PC-3 (cell line): ENCODE data around the gene C10orf95.
"Not testable (repeated sequence)": the region's sequence is repeated elsewhere in the genome, so short reads cannot be mapped to it uniquely, and the experiment has no call there.

Experiments used
- CTCF ChIP-seq: fragments of 300-600 bp; sonication (generic); conservative IDR thresholded peaks from 2 replicates; pipeline ENCODE4 v1.5.1; 2017; ENCODE audit warnings: antibody characterized with exemption, low read depth, mild to moderate bottlenecking, low read length
- EZH2 ChIP-seq: fragments of 300-600 bp; sonication (generic); IDR thresholded peaks from one replicate; pipeline ENCODE4 v1.6.1; 2017; ENCODE audit warnings: antibody characterized with exemption, mild to moderate bottlenecking, low read length; ENCODE audit not compliant: unreplicated experiment
- EZH2phosphoT487 ChIP-seq: fragments of 300-600 bp; sonication (generic); IDR thresholded peaks from 2 replicates; pipeline ENCODE4 v1.6.1; 2018; ENCODE audit warnings: mild to moderate bottlenecking, antibody characterized with exemption, low read length, borderline replicate concordance

DNA sequence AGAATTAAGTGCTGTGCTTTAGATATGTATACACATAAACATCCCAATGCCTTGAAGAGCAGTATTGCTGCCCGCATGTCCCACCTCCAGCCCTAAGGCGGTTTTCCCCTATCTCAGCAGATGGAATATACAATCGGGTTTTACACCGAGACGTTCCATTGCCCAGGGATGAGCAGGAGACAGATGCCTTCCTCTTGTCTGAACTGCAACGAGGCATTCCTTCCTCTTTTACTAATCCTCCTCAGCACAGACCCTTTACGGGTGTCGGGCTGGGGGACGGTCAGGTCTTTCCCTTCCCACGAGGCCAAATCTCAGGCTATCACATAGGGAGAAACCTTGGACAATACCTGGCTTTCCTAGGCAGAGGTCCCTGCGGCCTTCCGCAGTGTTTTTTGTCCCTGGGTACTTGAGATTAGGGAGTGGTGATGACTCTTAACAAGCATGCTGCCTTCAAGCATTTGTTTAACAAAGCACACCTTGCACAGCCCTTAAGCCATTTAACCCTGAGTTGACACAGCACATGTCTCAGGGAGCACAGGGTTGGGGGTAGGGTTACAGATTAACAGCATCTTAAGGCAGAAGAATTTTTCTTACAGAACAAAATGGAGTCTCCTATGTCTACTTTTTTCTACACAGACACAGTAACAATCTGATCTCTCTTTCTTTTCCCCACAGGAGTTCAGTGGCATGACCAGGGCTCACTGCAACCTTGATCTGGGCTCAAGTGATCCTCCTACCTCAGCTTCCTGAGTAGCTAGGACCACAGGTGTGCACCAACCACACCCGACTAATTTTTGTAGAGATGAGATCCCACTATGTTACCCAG lies 3.5 kb upstream of the C10orf95 start:
- TF ChIP-seq CTCF, EZH2, EZH2phosphoT487: not testable (repeated sequence)
